Measurements from ENCODE around the gene ITPA. TPM values are rescaled to one million over a fixed set of nuclear protein-coding genes. Genes with fewer than 3 reads are reported as not detected.
A peak's percentile ranks its signal among the peaks of the same experiment; 100 is the strongest.

Gene ITPA
- total and polyA plus RNA-seq, 2 of the 4 experiments (the other 2 are of a cell fraction) = 32.4 to 49.0 TPM

- TF ChIP-seq BHLHE40 (IDR thresholded peaks at IDR 0.05; ENCODE audit: low read depth, low read length) = no peak
- TF ChIP-seq RAD21 (IDR thresholded peaks at IDR 0.05; ENCODE audit: low read length) = no peak
These were observed 45.9 kb upstream of the ITPA start (continued) for GRCh38 chr20:3163099-3164042.

DNA sequence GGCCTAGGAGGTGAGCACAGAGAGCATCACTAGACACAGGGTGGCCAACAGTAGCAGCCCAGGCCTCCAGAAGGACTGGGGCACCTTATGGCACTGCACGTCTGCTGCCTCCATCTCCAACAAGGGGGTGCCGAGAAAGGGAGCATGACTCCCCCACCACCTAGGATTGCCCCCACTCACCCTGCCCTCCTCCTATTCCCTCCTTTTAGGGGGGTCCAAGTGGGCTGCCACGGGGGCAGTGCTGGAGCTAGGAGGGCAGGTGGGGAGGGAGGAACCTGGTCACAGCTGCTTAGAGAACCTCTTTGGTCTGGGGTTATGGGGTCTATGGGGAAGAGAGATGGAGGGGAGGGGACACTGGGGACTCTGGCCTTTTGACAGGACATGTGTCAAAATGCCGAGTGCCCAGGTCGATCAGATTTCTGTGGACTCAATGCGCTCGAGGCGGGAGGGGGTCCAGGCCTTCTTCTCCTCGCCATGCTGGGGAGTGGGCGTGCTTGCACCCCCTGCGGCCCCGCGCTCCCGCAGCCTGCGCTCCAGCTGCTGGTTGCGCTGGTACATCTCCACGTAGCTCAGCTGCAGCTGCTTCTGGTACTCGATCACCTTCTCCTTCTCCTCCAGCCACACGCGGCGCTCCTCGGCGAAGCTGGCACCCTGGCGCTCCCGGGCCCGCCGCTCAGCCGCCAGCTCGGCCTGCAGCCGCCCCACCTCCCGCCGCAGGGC lies 45.1 kb upstream of the ITPA start:
- POLR2A ChIA-PET (ENCODE audit: unreplicated experiment) = no interaction called here
- peaks cover 13% of the 10 kb centered on the region for H3K27me3 ChIP-seq (ENCODE audit: control insufficient read depth, insufficient read depth, low read length)
- no TSS peak for BruUV-seq (replicated peaks)
- H4K8ac ChIP-seq (ENCODE audit: low read depth in 2 of 2, low read length in 2 of 2) = no peak overlapping the region
- intact Hi-C loops (cut with micrococcal nuclease) = no loop called here
- H3K14ac ChIP-seq (replicated peaks; ENCODE audit: low read depth, low read length) = no peak overlapping the region
- no peak overlapping the region for H3K4me3 ChIP-seq (ENCODE audit: insufficient read depth, low read depth, low read length)
- no peak overlapping the region for H2AFZ ChIP-seq (replicated peaks; ENCODE audit: low read length, poor library complexity)
- in situ Hi-C loops (cut with MboI; ENCODE audit: low sequenced_read_pairs) = no loop called here
- no peak overlapping the region for H3K9ac ChIP-seq (ENCODE audit: low read depth, low read length)
- DNase-seq (no peak), ATAC-seq (ENCODE audit: low read depth) (no peak)
- H2BK5ac ChIP-seq (ENCODE audit: low read depth, low read length, poor library complexity, severe bottlenecking) = no peak overlapping the region
- dilution Hi-C loops (cut with HindIII; ENCODE audit: low sequenced_read_pairs, unreplicated experiment) = no loop called here
- TF ChIP-seq MAFK (IDR thresholded peaks at IDR 0.05; ENCODE audit: low read depth, low read length) (no peak), NFE2L2 (IDR thresholded peaks at IDR 0.05; ENCODE audit: low read depth, low read length) (no peak), CEBPB (IDR thresholded peaks at IDR 0.05; ENCODE audit: low read depth, low read length) (no peak), BHLHE40 (IDR thresholded peaks at IDR 0.05; ENCODE audit: low read depth, low read length) (no peak), FOS (IDR thresholded peaks at IDR 0.05; ENCODE audit: low read depth, low read length) (no peak), MXI1 (IDR thresholded peaks at IDR 0.05; ENCODE audit: borderline replicate concordance, low read depth, low read length) (no peak), SMC3 (IDR thresholded peaks at IDR 0.05; ENCODE audit: low read depth, low read length) (no peak)
- H2AK9ac ChIP-seq (replicated peaks; ENCODE audit: low read depth, low read length, poor library complexity) = peak overlapping the region; percentile 70
- CTCF ChIA-PET = no interaction called here
- H4K91ac ChIP-seq (ENCODE audit: insufficient read depth, low read depth, low read length) = no peak overlapping the region
- H2BK20ac ChIP-seq (ENCODE audit: low read depth, low read length) = no peak overlapping the region
- peaks cover 5% of the 10 kb centered on the region; the same call in 1 of the 2 replicates for H3K4me1 ChIP-seq (ENCODE audit: control insufficient read depth, insufficient read depth, low read length)
- H3K23ac ChIP-seq (ENCODE audit: low read depth, low read length) = no peak overlapping the region
- no peak overlapping the region for H2BK120ac ChIP-seq (ENCODE audit: low read depth, low read length)
- peaks cover 0 to 1% of the 10 kb centered on the region in 2 experiments; a peak in 1 of 4 replicates for H3K79me1 ChIP-seq (ENCODE audit: low read depth in 1 of 2, low read length in 2 of 2)
- no peak overlapping the region for H3K27ac ChIP-seq (ENCODE audit: insufficient read depth, low read length)
- H3K36me3 ChIP-seq (ENCODE audit: control insufficient read depth, insufficient read depth, low read length) = no peaks in the 10 kb centered on the region
- no peaks in the 10 kb centered on the region for H3K9me1 ChIP-seq (ENCODE audit: insufficient read depth, low read length)
- no peak overlapping the region for H3K4me2 ChIP-seq (ENCODE audit: low read depth, low read length)
- H3K9me3 ChIP-seq (ENCODE audit: control insufficient read depth, insufficient read depth, low read length) = no peaks in the 10 kb centered on the region
- H4K20me1 ChIP-seq (ENCODE audit: insufficient read depth, low read length) = peaks cover 5% of the 10 kb centered on the region
- H2BK15ac ChIP-seq (ENCODE audit: low read depth, low read length) = no peak overlapping the region
- no peak overlapping the region for H3K18ac ChIP-seq (ENCODE audit: low read depth, low read length)
- no peak overlapping the region for H4K5ac ChIP-seq (ENCODE audit: low read depth, low read length)
- H3K4ac ChIP-seq (ENCODE audit: low read depth, low read length) = no peak overlapping the region
- WGBS, 2 experiments (ENCODE audit: extremely low coverage in 2 of 2, insufficient read length in 1 of 2) = 81% methylated on average over 16 of the region's 32 CpGs; no CpG with 5 or more reads in 1 of the 2 experiments
- H2AK5ac ChIP-seq (ENCODE audit: low read depth, low read length) = no peak overlapping the region
- no peak overlapping the region for H3K56ac ChIP-seq (ENCODE audit: extremely low read depth, insufficient read depth, low read length)

Data from IMR-90 (cell line).